ENCODE data around the gene KRTAP20-1.

Gene KRTAP20-1

DNA sequence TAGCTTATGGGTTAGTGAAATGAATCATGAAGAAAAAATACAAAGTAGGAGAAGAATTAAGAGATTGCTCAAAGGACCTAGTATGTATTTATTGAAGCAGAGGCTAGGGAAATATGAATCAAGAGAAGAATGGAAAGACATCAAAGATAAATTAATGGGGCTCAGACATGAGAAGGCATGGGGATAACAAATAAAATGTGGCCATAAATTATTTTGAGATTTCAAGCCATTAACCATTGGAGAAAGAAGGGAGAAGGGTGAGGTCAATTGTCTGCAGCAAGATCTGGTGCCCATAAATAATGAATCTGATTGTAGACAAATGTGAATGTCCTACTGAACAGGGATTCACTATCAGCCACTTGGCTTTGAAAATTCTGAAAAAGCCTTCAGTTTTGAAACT is 36.7 kb downstream of the KRTAP20-1 start:
- DNase-seq, result no peak
